A673 (cell line): ENCODE measurements around the gene CDK19. TPM values are rescaled to one million over a fixed set of nuclear protein-coding genes. Genes with fewer than 3 reads are reported as not detected.

Experiments used
- BruUV-seq: library from RNA; stranded (reverse); fragments of 400-500 nt; replicated peaks from 2 replicates; lab custom pipeline; 2021; lab: Mats Ljungman, UMichigan
- CTCF ChIA-PET: fragments of 300-600 bp; sonication (Branson Sonifier 250); formaldehyde crosslinking; loops from one replicate; lab custom pipeline; 2022; ENCODE audit warnings: antibody characterized with exemption; lab: Charles Lee
- POLR2A ChIA-PET: fragments of 300-600 bp; sonication (Branson Sonifier 250); formaldehyde crosslinking; loops from one replicate; lab custom pipeline; 2022; ENCODE audit warnings: antibody characterized with exemption; ENCODE audit not compliant: low non-redundant PET; lab: Charles Lee
- DNase-seq: peaks from one replicate; pipeline ENCODE4 v3.0.0-alpha.2; 2015; ENCODE audit warnings: low spot score
- H3K27ac ChIP-seq: fragments of 200-600 bp; sonication (generic); 2 replicates; pipeline ENCODE4 v1.5.1; 2016; ENCODE audit warnings: mixed run types, low read depth, mild to moderate bottlenecking, mixed read lengths, antibody characterized with exemption, low read length; ENCODE audit not compliant: poor library complexity, severe bottlenecking
- H3K27me3 ChIP-seq: fragments of 200-600 bp; sonication (generic); replicated peaks from 2 replicates; pipeline ENCODE4 v1.6.1; 2017; ENCODE audit warnings: mixed run types, low read depth, mild to moderate bottlenecking, mixed read lengths, antibody characterized with exemption, low read length; ENCODE audit not compliant: insufficient read depth, poor library complexity
- H3K36me3 ChIP-seq: fragments of 200-600 bp; sonication (generic); 2 replicates; pipeline ENCODE4 v1.6.1; 2016; ENCODE audit warnings: mixed run types, mild to moderate bottlenecking, mixed read lengths, antibody characterized with exemption, low read length; ENCODE audit not compliant: insufficient read depth, poor library complexity, severe bottlenecking
- H3K4me1 ChIP-seq: fragments of 200-600 bp; sonication (generic); 2 replicates; pipeline ENCODE4 v1.6.1; 2017; ENCODE audit warnings: mixed run types, mild to moderate bottlenecking, mixed read lengths, antibody characterized with exemption, low read length; ENCODE audit not compliant: insufficient read depth, poor library complexity, severe bottlenecking
- H3K4me3 ChIP-seq: fragments of 200-600 bp; sonication (generic); 2 replicates; pipeline ENCODE4 v1.5.1; 2016; ENCODE audit warnings: low read depth, mixed run types, mild to moderate bottlenecking, mixed read lengths, low read length; ENCODE audit not compliant: poor library complexity, severe bottlenecking
- H3K9me3 ChIP-seq: fragments of 200-600 bp; sonication (generic); 2 replicates; pipeline ENCODE4 v1.6.1; 2016; ENCODE audit warnings: mixed run types, low read depth, mild to moderate bottlenecking, mixed read lengths, antibody characterized with exemption, low read length; ENCODE audit not compliant: poor library complexity, severe bottlenecking
- EZH2 ChIP-seq: fragments of 200-600 bp; sonication (generic); IDR thresholded peaks from 2 replicates; pipeline ENCODE4 v1.6.1; 2017; ENCODE audit warnings: borderline replicate concordance, low read depth, mild to moderate bottlenecking, mixed read lengths, antibody characterized with exemption, low read length; ENCODE audit not compliant: poor library complexity, severe bottlenecking
- intact Hi-C: fragments of 100-400 bp; cut with micrococcal nuclease; formaldehyde crosslinking; loops from one replicate; pipeline ENCODE4 v1.10.0; 2022; ENCODE audit not compliant: unreplicated experiment
- total RNA-seq: library from RNA; stranded (reverse); gene quantifications from 2 replicates; pipeline ENCODE4 v1.2.3, GENCODE V29; 2021
- TF ChIP-seq, protein P1 (sequence below): fragments of 300-800, 200-600 bp; sonication (generic); conservative IDR thresholded peaks from 2 replicates; pipeline ENCODE4 v1.5.1; 2017; ENCODE audit warnings: low read depth, mild to moderate bottlenecking, antibody characterized with exemption, low read length, moderate library complexity, mixed read lengths

Gene CDK19
- total RNA-seq, 1 experiment from 2014 or later: 23.7 TPM

DNA sequence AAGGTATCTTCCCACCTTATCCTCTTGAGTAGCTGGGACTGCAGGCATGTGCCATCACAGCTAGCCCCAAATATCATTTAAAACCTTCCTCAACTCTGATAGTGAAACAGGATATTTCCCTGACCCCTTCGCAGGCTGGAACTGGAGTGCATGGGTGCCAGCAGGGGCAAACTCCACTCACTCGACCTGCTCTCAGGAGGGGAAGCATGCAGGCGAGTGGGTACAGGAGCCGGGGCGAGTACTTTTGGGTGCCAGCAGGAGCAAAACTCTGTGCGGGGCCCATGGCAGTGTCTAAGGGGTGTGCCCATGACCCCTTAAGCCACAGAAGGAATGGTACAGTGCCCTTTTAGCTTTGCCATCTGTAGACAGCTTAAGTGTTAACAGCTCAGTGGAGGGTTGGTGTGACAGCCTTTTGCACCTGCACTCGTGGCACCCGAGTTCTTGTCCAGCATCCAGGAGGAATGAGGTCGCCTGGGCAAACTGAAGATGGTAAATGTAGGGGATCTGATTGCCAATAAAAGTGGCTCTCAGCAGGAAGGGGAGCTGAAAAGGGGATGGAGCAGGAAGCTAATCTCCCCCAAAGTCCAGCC, 155.1 kb downstream of the CDK19 start:
- CTCF ChIA-PET: no interaction called here
- Histone ChIP-seq H3K36me3 (no peaks in the 10 kb centered on the region), H3K27me3 (no peaks in the 10 kb centered on the region), H3K4me1 (no peaks in the 10 kb centered on the region), H3K4me3 (no peak overlapping the region), H3K9me3 (no peaks in the 10 kb centered on the region), H3K27ac (no peak overlapping the region)
- no peak for TF ChIP-seq EZH2
- TF ChIP-seq, protein P1, sequence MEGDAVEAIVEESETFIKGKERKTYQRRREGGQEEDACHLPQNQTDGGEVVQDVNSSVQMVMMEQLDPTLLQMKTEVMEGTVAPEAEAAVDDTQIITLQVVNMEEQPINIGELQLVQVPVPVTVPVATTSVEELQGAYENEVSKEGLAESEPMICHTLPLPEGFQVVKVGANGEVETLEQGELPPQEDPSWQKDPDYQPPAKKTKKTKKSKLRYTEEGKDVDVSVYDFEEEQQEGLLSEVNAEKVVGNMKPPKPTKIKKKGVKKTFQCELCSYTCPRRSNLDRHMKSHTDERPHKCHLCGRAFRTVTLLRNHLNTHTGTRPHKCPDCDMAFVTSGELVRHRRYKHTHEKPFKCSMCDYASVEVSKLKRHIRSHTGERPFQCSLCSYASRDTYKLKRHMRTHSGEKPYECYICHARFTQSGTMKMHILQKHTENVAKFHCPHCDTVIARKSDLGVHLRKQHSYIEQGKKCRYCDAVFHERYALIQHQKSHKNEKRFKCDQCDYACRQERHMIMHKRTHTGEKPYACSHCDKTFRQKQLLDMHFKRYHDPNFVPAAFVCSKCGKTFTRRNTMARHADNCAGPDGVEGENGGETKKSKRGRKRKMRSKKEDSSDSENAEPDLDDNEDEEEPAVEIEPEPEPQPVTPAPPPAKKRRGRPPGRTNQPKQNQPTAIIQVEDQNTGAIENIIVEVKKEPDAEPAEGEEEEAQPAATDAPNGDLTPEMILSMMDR: no peak
- intact Hi-C loops: no loop called here
- POLR2A ChIA-PET: no interaction called here
- BruUV-seq: no TSS peak
- DNase-seq: no peak

DNA sequence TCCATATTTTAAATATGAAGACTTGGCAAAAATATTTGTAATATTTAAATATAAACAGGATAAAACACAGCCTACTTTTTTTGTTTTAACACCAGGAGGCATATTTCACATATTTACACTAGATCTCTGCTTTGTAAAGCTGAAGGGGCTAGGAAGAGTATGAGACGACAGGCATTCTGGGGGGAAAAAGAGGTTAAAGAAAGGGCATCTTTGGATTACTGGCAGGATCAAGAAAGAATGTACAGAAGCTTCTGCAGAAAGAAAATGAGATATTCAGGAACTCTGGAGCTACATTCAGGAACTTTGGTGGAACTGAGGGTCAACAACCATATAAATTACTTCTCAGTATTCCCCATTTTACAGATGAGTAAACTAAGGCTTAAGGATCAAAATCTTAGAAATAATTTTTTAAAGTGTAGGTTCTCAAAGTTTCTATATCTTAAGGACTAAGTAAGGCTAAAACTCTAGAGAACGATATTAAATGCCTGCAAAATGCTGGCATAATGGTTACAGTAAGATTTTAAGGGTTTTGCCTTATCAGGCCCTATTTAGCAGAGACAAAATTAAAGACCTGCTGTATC, 156.5 kb downstream of the CDK19 start:
- CTCF ChIA-PET: no interaction called here
- Histone ChIP-seq H3K4me3 (no peak overlapping the region), H3K9me3 (no peaks in the 10 kb centered on the region), H3K27ac (no peak overlapping the region), H3K36me3 (no peaks in the 10 kb centered on the region), H3K27me3 (no peaks in the 10 kb centered on the region), H3K4me1 (no peaks in the 10 kb centered on the region)
- POLR2A ChIA-PET: no interaction called here
- DNase-seq: no peak
- intact Hi-C loops: no loop called here
- no TSS peak for BruUV-seq
- TF ChIP-seq EZH2: no peak
- TF ChIP-seq, protein P1: no peak

DNA sequence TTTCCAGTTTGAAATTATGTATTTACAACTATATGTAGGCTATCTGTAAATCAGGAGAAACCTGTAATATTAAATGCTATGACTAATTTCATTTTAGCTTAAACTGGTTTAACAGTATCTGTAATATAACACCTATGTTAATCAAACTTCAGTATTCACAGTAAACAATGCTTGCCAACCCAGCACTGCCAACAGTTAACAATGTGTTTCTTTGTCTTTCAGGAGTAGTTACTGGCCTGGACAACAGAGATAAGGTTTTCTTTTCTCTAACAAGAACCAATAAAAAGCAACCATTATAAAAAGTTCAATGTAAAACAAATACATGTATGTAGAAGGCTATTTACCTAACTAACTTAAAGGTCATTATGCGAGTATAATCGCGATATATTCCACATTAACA, 158.8 kb downstream of the CDK19 start:
- intact Hi-C loops: no loop called here
- Histone ChIP-seq H3K4me3 (no peak overlapping the region), H3K4me1 (no peaks in the 10 kb centered on the region), H3K27ac (no peak overlapping the region), H3K9me3 (no peaks in the 10 kb centered on the region), H3K27me3 (no peaks in the 10 kb centered on the region), H3K36me3 (no peaks in the 10 kb centered on the region)
- POLR2A ChIA-PET: no interaction called here
- TF ChIP-seq, protein P1: no peak
- TF ChIP-seq EZH2: no peak
- BruUV-seq: no TSS peak
- no peak for DNase-seq
- CTCF ChIA-PET: no interaction called here
